Medulla oblongata (tissue), 1 donor: ENCODE measurements around the gene PDP2.
"Not testable (repeated sequence)": the region's sequence is repeated elsewhere in the genome, so short reads cannot be mapped to it uniquely, and the experiment has no call there.

ENCODE experiments used
- DNase-seq: peaks from one replicate; pipeline ENCODE4 v3.0.0-alpha.2; 2015; ENCODE audit errors: extremely low spot score

The PDP2 gene

DNA sequence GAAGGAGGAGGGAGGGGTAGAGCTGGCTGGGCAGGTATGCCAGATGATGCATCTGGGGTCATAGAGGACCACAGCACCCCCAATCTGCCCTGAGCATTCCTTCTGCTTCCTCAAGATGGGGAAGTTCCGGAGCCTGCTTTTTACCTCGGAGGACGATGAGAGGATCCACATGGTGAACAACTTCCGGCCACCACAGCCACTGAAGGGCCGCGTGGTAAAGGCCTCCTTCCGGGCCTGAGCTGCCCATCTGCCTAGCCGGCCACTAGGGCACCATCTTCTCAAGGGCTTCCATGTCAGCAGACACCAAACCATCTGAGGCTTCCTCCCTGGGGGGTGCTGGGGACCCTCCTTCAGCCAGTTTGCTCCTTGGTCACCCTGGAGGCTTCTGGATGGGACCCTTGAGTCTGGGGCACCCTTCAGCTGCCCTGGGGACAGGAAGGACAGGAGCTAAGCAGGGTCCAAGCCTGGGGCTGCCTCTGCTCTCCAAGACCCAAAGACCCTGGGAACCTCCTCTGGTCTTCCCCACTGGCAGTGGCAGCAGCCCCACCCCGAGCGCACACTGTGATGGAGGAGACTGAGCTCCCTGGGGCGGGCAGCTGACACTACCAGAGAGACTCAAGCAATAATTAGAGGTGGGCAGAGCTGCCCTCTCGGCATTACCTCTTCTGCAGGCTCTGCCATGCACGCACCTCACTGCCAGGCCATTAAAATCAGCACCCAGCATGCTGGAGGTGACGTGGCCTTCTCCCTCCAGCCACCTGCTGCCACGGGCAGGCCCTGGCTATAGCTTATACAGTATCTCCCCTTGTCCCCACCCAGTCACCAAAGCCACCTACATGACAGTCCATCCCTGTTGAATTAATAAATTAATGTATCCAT, 26.8 kb upstream of the PDP2 start:
- no peak for DNase-seq

DNA sequence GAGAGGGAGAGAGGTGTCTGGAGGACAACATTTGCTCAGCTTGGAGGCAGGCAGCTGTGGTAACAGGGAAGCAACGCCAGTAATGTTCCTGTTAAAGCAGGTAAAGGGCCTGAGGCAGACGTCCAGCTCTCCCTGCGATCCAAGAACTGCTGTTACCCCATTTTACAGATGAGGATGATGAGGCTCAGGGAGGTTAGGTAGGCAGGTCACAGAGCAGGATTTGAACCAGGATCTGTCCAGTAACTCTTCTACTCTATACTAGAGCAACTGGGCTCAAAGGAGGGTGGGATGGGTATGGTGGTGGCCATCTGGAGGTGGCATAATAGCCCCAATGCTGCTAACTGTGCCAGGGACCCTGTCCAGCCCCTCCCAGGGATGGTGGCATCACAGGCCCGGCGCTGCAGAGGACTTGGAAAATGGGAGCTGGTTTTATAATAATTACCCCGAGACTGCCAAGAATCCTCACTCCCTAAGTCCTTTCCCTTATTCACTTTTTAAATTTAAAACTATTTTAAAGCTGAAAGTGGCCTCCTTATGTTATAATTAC, 24.1 kb upstream of the PDP2 start:
- DNase-seq: no peak

DNA sequence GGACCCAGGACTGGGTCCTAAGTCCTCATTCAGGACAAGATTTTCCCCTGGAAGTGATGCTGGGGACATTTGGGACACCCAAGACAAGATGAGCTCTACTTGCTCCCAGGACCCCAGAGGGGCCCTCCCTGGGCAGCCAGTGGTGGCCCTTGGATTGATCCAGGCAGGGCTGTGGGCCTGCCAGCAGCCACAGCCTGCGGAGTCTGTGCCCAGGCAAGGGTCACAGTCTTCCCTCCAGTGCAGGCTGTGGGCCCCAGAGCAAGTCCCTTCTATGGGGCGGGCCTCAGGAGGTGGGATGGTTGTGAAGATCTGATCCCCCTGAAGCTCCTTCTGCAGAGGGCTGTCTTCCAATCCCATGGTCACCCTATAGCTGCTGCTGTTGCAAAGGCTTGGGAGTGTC, 23.5 kb upstream of the PDP2 start:
- DNase-seq: no peak

DNA sequence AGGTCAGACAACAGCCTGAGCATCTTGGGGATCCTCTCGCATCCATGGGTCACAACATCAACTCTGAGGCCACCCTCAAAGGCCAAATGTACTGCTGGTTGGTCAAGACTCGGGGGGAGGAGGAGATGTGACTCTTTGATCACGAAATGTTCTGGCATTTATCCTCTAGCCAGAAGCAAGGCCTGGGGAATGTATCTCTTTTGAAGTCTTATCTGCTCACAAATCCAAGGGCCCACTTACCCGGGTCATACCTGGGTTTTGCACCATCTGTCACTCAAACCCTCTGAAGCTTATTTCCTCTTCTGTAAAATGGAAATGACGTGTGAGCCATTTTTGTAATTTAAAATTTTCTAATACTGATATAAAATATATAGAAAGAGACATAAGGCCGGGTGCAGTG, 22.9 kb upstream of the PDP2 start:
- no peak for DNase-seq

DNA sequence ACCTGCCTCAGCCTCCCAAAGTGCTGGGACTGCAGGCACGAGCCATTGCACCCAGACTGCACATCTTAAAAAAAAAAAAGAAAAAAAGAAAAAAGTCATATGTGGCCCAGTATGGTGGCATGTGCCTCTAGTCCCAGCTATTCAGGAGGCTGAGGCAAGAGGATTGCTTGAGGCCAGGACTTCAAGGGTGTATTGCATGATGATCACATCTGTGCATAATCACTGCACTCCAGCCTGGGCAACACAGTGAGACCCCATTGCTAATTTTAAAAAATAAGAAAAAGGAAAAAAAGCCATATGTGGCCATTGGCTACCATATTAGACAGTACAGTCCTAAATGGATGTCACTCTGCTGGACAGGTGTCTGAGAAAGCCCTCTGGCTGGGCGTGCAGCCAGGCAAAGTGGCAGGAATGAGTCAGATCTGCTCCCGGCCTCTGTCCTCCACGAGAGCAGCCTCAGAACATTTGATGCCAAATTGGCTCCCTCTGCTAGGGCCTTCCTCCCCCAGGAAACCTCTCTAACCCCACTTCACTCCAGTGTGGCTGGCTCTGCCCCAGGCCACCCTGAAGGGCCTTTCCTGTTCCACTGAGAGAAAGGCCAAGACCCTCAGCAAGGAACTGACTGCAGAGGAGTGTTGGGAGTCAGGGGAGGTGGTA, 21.4 kb upstream of the PDP2 start:
- DNase-seq: no peak

DNA sequence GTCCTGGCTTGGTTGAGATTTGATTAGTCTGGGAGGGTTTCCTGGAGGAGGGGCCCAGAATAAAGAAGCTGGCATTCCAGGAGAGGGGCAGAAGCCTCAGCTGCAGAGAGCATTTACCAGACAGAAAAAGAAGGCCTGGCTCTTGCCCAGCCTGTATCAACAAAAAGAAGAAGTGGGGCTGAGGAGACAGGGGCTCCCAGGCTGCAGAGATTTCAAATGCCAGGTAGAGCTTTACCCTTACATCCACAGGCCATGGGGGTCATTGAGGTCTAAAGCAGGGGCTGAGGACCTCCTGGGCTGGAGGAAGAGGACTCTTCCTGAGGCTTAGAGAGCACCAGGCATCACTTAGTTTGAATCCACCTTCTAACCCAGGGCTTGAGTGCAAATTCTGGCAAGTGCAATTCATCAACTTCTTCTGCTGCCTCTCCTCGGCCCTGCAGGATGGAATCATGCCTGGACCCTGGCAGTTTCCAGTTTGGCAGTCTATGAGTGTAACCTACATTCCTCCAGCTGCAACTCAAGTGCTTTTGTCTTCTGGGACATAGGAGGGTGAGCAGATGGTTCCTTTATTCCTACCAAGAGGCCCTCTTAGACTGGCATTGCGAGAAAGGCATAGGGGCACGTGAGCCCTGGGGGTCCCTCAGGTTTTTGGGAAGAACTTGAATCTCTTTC, 20.8 kb upstream of the PDP2 start:
- no peak for DNase-seq

DNA sequence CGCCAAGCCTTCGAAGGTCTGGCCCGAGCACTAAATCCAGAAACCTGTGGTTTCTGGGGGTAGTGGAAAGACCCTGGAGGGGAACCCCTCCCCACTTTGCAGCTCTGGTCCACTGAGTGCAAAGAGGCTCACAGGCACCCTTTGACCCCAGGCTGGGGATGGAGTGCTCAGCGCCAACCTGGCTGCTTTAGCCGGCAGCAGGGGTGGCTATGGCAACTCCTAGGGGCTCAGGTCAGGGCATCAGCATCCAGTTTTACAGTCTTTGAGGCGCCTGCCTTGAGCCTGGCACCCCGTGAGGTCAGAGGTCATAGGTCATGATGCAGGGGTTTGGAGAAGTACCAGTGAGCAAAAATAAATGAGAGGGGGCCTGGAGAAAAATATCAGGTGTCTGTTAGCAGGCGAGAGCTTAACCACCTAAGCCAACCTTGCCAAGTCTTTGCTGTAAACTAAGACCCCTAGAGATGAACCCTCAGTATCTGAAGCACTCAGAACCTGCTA, 18.2 kb upstream of the PDP2 start:
- DNase-seq: no peak

DNA sequence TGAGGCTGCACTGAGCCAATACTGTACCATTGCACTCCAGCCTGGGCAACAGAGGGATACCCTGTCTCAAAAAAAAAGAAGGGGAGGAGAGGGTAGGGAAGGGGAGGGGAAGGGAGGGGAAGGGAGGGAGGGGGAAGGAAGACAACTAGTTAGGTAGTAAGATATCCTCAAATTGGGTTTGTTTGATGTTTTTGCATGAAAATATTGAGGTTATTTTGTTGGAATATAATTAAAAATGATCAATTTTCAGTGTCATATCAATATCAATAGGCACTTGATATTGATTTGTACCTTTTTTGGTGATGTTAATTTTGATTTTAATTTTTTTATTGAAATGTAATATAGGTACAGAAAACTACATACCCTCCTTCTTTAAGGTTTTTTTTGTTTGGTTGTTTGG, 16.6 kb upstream of the PDP2 start:
- DNase-seq: no peak

DNA sequence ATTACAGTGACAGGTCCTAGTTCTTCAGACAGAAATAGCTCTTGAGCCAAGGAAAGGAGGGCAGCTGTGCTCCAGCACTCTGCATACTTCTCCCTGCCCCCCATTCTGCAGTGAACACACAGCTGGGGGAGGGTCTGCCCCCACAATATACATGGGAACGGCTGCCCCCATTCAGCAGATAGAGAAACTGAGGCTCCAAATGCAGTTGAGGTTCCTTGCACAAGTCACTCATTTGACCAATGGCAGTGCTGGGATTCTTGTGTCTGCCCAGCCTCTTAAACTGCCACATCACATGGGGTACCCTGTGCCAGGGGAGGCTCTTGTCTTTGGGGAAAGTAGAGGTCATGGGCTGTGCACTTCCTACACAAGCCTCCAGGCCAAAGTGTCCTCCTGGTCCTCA, 10.9 kb upstream of the PDP2 start:
- no peak for DNase-seq

DNA sequence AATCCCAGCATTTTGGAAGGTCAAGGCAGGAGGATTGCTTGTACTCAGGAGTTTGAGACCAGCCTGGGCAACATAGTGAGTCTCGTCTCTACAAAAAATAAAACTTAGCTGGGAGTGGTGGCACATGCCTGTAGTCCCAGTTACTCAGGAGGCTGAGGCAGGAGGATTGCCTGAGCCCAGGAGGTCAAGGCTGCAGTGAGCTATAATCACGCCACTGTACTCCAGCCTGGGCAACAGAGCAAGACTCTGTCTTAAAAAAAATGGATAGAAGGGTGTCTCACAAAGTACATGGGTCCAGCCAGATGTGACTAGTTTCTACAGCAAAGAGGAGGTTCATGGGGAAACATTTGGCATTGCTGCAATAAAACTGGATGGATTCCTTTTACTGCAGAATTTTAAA, 9.0 kb upstream of the PDP2 start:
- DNase-seq: not testable (repeated sequence)

DNA sequence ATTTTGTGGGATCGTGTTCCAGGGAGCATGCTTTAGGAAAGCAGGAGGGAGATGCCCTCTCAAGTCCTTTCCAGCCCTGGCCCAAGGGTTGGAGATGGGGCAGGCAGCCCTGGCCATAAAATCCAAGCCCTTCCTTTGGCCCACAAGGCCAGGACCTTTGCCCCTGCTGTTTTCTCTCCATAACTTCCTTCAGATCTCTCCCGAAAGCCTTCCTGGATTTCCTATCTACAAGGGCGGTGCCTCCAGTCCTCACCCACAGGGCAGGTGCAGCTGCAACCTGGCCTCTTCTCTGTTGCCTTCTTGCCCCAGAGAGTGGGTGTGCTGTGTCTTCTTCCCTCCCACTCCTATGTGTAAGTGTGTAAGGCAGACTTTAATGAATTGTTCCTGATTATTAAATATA, 8.5 kb upstream of the PDP2 start:
- DNase-seq: no peak

DNA sequence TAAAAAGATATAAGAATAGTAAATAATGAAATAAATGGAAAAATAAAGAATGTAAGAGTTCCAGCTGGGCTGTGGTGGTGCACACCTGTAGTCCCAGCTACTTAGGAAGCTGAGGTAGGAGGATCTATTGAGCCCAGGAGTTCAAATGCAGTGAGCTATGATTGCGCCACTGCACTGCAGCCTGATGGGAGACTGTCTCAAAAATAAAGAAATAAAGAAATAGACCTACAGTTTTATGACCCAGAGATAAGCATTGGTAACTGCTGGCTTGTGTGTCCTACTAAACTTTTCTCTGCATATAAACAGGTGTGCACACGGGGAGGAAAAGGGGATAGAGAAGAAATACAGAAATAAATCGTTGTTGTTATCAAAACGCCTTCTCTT, 7.8 kb upstream of the PDP2 start:
- DNase-seq: no peak

DNA sequence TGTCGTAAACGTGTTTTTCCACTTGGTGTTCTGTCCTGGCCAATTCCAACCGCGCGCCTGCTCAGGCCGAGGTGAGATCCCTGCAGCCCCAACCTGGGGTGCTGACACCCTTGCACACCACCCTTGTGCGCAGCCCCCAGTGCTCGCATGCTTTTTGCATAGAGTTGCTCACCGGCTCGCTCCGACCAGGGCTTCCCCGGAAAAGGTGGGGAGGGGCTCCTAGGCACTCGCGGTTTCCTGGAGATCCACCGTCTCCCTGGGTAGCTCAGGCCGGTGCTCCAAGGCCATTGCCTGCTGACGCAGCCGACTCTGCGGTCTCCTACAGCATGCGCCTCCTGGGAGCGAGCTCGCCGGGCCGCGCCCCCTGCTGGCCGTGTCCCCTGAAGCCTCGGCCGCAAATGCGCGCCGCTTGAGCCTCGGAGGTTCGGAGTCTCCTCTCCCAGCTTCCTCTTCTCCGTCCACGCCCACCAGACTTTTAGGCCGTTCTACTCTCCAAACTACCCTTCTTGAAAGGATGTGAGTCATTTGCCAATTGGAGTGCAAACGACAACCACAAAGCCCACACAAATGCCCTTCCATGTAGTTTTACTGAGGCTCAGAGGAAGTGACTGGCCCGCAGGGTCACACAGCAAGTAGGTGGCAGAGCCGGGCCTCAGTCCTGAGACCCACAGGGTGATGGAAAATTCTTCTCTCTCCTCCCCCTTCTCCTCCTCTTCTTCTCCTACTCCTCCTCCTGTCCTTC, 7.2 kb upstream of the PDP2 start:
- DNase-seq: peak; percentile 92

DNA sequence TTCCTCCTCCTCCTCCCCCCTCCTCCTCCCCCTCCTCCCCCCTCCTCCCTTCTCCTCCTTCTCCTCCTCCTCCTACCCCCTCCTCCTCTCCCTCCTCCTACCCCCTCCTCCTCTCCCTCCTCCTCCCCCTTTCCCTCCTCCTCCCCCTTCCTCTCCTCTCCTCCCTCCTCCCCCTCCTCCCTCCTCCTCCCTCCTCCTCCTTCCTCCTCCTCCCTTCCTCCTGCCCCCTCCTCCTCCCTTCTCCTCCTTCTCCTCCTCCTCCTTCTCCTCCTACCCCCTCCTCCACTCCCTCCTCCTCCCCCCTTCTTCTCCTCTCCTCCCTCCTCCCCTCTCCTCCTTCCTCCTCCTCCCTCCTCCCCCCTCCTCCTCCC, 6.6 kb upstream of the PDP2 start:
- no peak for DNase-seq

DNA sequence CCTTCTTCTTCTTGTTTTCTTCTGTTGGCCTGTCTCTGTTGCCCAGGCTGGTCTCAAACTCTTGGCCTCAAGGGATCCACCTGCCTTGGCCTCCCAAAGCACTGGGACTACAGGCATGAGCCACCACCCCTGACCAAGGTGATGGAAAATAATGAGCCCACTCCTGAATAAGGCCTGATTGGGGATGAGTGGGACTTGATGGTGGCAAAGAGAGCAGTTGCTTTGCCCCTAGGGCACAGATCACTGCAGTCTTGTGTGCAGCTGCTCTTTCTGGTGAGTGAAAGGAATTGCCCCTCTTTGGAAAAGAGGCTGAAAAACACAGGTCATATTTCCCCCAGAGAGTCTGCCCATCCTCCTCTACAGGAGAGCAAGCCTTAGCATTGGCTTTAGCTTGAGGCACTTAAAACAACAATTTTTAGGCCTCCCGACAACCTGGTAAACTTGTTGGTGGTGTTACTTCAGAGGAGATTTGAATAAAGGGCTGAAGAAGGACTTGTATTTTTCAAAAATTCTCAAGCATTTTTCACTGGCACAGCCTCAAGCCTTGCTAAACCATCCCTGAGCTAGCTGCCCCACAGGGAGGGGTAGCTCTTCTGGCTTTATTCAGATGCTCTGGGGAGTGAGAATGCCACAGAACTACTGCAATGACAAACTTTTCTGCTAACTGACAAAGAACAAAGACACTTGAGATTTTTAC, 6.1 kb upstream of the PDP2 start:
- no peak for DNase-seq

DNA sequence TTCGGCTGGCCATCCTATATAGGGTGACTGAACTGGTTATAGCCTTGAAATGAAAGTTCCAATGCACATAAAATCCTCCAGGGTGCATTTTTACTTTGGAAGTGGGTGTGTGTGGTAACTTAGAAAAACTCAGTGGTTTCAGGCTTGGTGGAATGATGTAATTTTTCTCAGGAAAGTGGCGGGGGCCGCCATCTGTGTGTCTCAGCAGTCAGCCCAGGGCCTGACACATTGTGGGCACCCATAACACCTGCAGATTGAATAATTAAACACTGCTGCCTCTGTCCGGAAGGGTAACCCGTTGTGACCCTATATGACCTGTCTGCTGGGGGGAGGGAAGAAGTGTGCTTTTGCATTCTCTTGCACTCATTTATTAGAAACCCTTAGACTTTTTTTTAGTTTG, 2.2 kb upstream of the PDP2 start:
- DNase-seq: no peak

DNA sequence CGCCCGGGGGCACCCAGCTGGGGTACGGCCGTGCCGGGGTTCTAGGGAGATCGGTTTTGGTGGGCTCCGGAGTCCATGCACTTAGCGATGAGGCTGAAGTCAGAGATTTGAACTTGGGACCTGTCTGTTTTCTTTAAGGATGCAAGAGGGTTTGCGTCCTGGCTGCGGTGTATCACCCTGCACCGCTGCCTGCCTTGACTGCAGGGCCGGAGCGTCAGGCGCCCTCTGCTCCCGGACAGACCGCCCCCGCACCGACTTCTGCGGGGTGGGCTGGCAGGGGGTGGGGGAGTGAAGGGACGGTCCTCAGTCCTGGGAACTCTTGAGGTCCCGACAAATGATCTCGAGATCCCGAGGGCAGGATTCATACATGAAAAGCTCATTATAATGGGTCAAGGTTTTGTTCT, 701 bp downstream of the PDP2 start:
- no peak for DNase-seq

DNA sequence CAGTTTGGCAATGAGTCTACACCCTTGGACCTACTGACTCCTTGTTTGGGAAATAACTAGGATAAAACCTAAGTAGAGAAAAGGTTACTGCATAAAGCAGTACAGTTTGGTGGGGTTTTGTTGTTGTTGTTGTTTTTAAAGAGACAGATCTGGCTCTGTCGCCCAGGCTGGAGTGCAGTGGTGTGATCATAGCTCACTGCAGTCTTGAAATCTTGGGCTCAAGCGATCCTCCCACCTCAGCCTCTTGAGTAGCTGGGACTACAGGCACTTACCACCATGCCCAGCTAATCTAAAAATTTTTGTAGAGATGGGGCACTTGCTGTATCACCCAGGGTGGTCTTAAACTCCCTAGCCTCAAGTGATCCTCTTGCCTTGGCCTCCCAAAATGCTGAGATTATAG, 1.2 kb downstream of the PDP2 start:
- no peak for DNase-seq

DNA sequence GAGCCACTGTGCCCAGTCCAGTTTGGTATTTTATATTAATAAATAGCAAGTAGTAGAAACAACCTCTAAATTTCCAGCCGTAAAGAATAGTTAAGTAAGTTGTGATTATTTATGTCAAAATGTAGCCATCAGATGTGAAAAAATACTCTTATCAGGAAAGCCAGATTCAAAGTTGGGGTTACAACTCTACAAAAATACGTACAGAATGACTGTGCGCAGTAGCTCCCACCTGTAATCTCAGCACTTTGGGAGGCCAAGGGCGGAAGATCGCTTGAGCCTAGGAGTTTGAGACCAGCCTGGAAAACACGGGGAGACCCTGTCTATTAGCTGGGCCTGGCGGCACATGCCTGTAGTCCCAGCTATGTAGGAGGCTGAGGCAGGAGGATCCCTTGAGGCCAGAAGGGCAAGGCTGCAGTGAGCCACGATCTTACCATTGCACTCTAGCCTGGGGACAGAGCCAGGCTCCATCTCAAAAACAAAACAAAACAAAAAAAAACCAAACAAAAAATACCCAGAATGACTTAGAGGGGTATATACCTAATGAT, 1.7 kb downstream of the PDP2 start:
- no peak for DNase-seq

DNA sequence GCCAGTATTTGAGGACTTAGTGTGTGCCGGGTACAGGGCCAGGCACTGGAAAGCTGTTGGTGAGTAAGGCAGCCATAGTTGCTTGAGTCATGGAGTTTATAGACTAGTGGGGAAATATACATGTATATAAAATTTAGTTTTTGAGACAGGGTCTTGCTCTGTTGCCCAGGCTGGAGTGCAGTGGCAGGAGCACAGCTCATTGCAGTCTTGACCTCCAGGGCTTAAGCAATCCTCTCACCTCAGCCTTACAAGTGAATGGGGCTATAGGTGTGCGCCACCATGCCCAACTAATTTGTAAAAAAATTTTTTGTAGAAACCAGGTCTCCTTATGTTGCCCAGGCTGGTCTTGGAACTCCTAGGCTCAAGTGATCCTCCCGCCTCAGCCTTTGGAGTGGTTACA, 2.4 kb downstream of the PDP2 start:
- DNase-seq: no peak

DNA sequence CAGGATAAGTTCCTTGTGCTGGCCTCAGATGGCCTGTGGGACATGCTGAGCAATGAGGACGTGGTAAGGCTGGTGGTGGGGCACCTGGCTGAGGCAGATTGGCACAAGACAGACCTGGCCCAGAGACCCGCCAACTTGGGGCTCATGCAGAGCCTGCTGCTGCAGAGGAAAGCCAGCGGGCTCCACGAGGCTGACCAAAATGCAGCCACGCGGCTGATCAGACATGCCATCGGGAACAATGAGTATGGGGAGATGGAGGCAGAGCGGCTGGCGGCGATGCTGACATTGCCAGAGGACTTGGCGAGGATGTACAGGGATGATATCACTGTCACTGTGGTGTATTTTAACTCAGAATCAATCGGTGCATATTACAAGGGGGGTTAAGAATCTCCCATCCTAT, 5.2 kb downstream of the PDP2 start:
- no peak for DNase-seq
